Right atrium auricular region (tissue), 2 donors: ENCODE data around the gene CAMK1D. TPM values are rescaled to one million over a fixed set of nuclear protein-coding genes. Genes with fewer than 3 reads are reported as not detected.
"Not testable (repeated sequence)": the region's sequence is repeated elsewhere in the genome, so short reads cannot be mapped to it uniquely, and the experiment has no call there.

ENCODE experiments used
- DNase-seq: peaks from one replicate; pipeline ENCODE4 v3.0.0-alpha.2; 2019; ENCODE audit warnings: low spot score
- H3K27ac ChIP-seq, 2 donors: fragments of 200-600 bp; sonication (generic); 1 replicate in 1 of 2; 2 replicates in 1 of 2; pipeline ENCODE4 v1.5.1; 2016 to 2019
- H3K27me3 ChIP-seq, 2 donors: fragments of 200-600 bp; sonication (generic); one replicate each; pipeline versions ENCODE4 v1.5.1 to v1.6.0; 2017 to 2019
- H3K36me3 ChIP-seq: fragments of 200-600 bp; sonication (generic); one replicate; pipeline ENCODE4 v1.5.1; 2016
- H3K4me1 ChIP-seq, 2 donors: fragments of 200-600 bp; sonication (generic); one replicate each; pipeline versions ENCODE4 v1.5.1 to v1.6.0; 2017 to 2019
- H3K4me3 ChIP-seq, 2 donors: fragments of 200-600 bp; sonication (generic); 1 replicate in 1 of 2; 2 replicates in 1 of 2; pipeline ENCODE4 v1.5.1; 2017 to 2019; ENCODE audit warnings: mild to moderate bottlenecking in 1 of 2, moderate library complexity in 1 of 2
- H3K9me3 ChIP-seq, 2 donors: fragments of 200-600 bp; sonication (generic); one replicate each; pipeline ENCODE4 v1.5.1; 2019
- CTCF ChIP-seq, 2 donors: fragments of 200-600 bp; sonication (generic); IDR thresholded peaks; one replicate each; pipeline ENCODE4 v1.5.1; 2019; ENCODE audit warnings: antibody characterized with exemption in 2 of 2
- total RNA-seq, 2 donors: library from RNA; depleted of rRNA; stranded (reverse); fragments of >200 nt; gene quantifications; one replicate each; pipeline ENCODE4 v1.1.0, GENCODE V29; 2016

CAMK1D gene
- total RNA-seq, 2 donors from 2014 or later = 24.5 to 27.2 TPM

GRCh38 chr10:12801214-12802087 lies 452.1 kb downstream of the CAMK1D start:
- Histone ChIP-seq H3K4me3 (no peak overlapping the region), H3K27ac (no peak overlapping the region), H3K27me3 (no peaks in the 10 kb centered on the region)

GRCh38 chr10:12803776-12804175 lies 454.4 kb downstream of the CAMK1D start:
- H3K9me3 ChIP-seq = no peaks in the 10 kb centered on the region
- H3K4me1 ChIP-seq = peaks cover 0 to 14% of the 10 kb centered on the region in 2 donors
- TF ChIP-seq CTCF (IDR thresholded peaks at IDR 0.05) = no peak
- no peak overlapping the region for H3K27ac ChIP-seq
- no peaks in the 10 kb centered on the region for H3K27me3 ChIP-seq
- DNase-seq = no peak
- no peak overlapping the region for H3K4me3 ChIP-seq
- no peaks in the 10 kb centered on the region for H3K36me3 ChIP-seq

More at GRCh38 chr10:12801214-12802087, 452.1 kb downstream of the CAMK1D start:
- no peak for TF ChIP-seq CTCF (IDR thresholded peaks at IDR 0.05)
- Histone ChIP-seq H3K9me3 (no peaks in the 10 kb centered on the region), H3K4me1 (peaks cover 0 to 5% of the 10 kb centered on the region in 2 donors), H3K36me3 (no peaks in the 10 kb centered on the region)
- no peak for DNase-seq

- TF ChIP-seq CTCF (IDR thresholded peaks at IDR 0.05) = no peak
- no peaks in the 10 kb centered on the region for H3K9me3 ChIP-seq
- H3K36me3 ChIP-seq = no peaks in the 10 kb centered on the region
- DNase-seq = no peak
- H3K4me3 ChIP-seq = no peak overlapping the region
- no peak overlapping the region for H3K27ac ChIP-seq
- no peaks in the 10 kb centered on the region for H3K27me3 ChIP-seq
- H3K4me1 ChIP-seq = peaks cover 0 to 14% of the 10 kb centered on the region in 2 donors
Measured at GRCh38 chr10:12806228-12807095, 457.1 kb downstream of the CAMK1D start.

- TF ChIP-seq CTCF (IDR thresholded peaks at IDR 0.05) = no peak
Measured at GRCh38 chr10:12807096-12807755, 457.9 kb downstream of the CAMK1D start.

GRCh38 chr10:12808014-12808613 lies 458.8 kb downstream of the CAMK1D start:
- Histone ChIP-seq H3K9me3 (no peaks in the 10 kb centered on the region), H3K36me3 (no peaks in the 10 kb centered on the region), H3K4me1 (peaks cover 0 to 14% of the 10 kb centered on the region in 2 donors), H3K27ac (no peak overlapping the region), H3K4me3 (no peak overlapping the region), H3K27me3 (no peaks in the 10 kb centered on the region)
- no peak for DNase-seq
- no peak for TF ChIP-seq CTCF (IDR thresholded peaks at IDR 0.05)

More at GRCh38 chr10:12807096-12807755, 457.9 kb downstream of the CAMK1D start:
- H3K9me3 ChIP-seq = no peaks in the 10 kb centered on the region
- peaks cover 0 to 14% of the 10 kb centered on the region in 2 donors for H3K4me1 ChIP-seq
- no peaks in the 10 kb centered on the region for H3K27me3 ChIP-seq
- H3K4me3 ChIP-seq = no peak overlapping the region
- no peak overlapping the region for H3K27ac ChIP-seq
- no peaks in the 10 kb centered on the region for H3K36me3 ChIP-seq
- DNase-seq = no peak

- DNase-seq, H3K9me3 ChIP-seq, H3K4me3 ChIP-seq, H3K27me3 ChIP-seq, H3K27ac ChIP-seq: not testable (repeated sequence)
- peaks cover 10% of the 10 kb centered on the region for H3K36me3 ChIP-seq
- H3K4me1 ChIP-seq = peaks cover 0 to 14% of the 10 kb centered on the region in 2 donors
Measured at GRCh38 chr10:12810046-12810445, 460.7 kb downstream of the CAMK1D start.
